Fibroblast of skin of scalp (primary cell): ENCODE results near the gene MTX3.
A peak's percentile ranks its signal among the peaks of the same experiment; 100 is the strongest.

Source experiments
- DNase-seq: peaks from one replicate; pipeline ENCODE4 v3.0.0-alpha.2; 2013

Gene MTX3

GRCh38 chr5:79982136-79982535 is 8.9 kb downstream of the MTX3 start:
- DNase-seq: no peak

DNA sequence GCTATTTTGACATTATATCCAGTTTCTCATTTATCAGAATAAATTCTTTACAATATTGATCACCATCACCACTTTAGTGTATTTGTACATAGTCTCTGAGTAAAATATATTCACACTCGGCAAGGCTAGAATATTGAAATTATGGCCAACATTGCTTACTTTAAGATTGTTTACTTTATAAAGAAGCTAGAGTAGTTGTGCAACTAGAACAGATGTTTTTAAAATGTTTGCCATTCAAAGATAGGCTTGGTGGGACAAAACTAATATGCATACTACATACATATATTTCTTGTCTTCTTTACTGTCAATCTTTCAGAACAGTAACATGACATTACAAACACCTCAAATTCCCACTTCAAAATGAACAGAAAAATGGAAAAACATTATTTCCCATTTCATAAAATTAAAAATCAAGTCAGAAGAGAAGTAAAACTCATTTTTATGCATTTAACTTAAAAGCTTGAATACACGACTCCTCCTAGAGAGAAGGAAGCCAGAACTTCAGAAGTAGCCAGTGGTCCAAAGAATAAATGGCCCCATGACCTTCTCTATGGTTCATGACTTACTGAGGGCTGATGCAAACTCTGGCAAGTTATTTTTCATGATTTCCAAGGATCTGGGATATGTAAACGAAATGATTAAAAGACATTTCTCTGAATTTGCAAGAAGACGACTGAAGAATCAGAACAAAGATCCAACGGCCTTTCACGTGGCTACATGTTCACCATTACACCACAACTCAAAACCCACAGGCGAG is 14.1 kb downstream of the MTX3 start:
- DNase-seq: no peak

GRCh38 chr5:79975422-79975821 is 15.6 kb downstream of the MTX3 start:
- DNase-seq: no peak

DNA sequence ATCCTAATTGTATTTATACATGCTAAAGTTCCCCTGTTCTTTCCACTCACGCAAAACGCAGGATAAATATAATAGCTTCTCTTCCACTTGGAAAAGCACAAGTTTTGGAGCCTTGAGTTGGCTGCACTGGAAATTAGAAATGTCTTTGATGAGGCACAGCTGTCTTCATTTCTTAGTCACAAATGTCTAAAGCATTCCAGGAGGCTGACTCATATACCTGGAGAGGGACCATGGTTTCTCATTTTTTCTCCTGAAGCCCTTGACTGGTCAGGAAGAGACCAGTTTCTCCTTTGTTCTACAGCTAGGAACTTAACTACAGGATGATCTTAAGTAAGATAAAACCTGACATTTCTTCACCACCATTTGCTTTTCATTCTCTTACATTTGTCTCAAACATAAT is 16.2 kb downstream of the MTX3 start:
- peak; percentile 41 for DNase-seq

DNA sequence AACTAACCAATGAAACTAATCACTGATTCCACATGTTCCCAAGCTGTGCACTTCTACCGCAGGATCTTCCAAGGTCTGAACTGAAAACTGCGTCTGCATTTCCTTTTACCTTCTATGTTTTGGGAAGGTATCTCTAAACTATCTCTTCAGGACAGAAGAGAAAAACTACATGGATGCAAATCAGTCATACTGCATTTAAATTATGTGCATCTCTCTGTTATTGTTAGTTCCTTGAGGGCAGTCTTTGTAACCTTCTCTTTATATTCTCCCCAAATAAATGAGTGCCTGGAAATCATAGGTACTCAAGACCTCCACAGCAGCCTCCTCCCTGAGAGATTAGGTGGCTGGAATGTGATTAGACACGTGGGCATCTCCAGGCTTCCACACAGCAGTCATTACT is 17.1 kb downstream of the MTX3 start:
- DNase-seq: no peak

DNA sequence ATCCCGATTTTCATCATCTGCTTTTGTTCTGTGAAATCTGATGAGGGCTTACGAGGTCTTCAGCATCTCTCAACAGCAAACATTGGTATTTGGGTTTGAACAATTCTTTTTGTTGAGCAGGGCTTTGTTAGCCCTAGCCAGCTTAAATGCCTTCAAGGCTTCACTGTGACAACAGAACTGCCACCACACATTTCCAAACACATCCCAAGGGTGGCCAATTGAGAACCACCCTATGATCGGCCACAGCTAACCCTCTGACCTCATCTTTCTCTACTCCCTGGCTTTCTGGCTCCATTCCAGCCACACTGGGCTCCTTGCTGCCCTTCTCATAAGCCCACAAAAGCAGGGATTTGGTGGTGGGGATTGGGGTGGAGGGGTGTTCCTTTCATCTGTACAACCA is 17.6 kb downstream of the MTX3 start:
- DNase-seq: peak; percentile 4

DNA sequence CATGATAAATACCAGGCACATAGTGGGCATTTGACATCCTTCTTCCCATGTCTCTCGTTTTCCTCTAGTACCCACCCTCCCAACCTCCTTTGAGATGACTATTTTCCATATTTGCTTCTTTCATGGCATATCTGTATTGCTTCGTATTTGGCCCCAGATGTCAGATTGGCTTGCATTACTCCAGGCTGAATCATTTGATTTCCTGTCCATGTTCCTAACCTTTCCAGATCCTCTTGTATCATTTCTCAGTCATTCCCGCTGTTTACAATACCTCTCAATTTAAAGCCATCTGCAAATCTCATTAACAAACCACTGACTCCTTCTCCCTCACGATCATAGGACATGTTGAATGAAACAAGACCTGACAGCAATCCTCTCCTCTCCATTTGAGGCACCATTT is 19.9 kb downstream of the MTX3 start:
- DNase-seq: peak; percentile 21

DNA sequence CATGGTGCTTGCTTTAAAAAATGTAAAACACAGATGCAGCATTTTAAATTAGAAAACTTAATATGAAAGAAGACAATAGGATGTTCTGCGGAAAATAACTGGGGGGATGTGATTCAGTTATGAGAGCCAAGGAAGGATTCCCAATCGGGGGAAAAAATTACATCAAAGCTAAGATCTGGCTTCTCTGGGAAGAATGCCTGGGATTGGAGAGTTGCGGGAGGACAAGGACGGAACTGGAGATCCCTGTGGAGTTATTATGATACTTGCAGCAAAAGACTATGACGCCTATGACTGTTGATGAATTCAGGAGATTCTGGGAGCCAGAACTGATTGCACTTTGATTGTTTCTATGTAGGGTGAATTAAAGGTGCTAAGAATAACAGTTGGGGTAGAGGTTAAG is 24.6 kb downstream of the MTX3 start:
- no peak for DNase-seq

GRCh38 chr5:79964136-79964535 is 26.9 kb downstream of the MTX3 start:
- no peak for DNase-seq

GRCh38 chr5:79963261-79964061 is 27.6 kb downstream of the MTX3 start:
- DNase-seq: no peak

DNA sequence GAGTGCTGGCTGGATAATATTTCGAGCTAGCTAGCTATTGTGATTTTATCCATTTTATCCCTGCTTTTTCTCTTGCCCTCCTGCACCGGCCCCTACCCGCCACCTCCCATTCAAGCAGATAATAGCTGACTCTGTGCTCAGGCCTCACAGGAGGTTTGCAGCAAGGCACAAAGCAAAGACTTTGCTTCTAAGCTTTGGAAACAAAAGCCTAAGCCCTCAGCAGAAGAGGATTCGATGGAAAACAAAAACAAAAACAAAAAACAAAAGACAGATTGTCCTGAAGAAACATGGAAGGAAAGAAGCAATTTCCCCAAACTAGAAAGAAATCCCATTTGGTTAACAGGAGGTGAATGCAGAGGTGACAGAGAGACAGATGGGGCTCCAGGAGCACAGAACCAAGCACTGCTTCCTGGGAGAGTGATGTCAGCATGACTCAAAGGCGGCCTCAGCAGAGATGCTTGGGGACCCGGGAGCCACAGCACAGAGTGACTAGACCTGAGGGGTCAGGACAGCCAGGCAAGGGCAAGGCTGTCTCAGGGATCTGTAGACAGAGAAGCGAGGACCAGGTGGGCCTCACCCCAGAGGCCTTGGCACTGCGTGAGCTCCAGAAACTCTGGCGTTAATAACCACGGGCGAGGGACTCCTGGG is 28.4 kb downstream of the MTX3 start:
- DNase-seq: peak; percentile 17

DNA sequence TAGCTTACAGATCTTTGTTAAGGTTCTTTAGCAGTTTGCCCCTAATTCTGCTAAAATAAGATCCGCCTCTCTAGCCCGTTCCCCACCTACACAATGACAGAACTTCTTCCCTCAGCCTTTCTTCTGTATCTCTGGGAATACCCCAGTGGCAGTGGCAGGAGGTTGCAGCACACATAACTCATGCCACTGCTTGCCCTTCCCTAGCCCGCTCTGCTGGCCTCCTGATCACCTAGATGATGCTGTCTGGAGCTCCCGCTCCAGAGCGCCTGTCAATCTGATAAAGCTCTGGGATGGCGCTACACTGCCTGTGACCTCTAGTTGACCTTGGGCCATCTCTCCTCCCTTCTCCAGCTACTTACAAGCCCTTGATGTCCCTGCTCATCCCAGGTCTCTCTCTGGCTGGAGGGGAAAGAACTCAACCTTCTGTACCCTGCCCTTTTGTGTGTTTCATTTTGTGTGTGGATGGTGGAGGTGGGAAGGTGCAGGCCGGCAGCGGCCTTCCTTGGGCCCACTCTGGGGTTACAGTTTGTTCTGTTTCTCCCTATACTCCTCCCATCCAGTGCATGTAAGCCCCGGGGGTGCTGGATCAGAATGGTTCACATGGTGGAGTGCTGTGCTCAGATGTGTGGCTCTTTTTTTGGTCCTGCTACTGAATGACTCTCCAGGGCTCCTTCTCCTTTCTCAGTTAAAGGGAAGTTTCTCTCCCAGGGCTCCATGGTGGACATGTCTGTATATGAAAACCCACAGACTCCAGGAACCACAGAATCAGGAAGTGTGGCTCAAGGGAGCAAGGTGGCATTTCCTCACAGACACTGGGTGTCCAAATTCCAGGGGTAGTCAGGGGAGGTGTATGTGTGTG is 29.1 kb downstream of the MTX3 start:
- DNase-seq: peak; percentile 8

DNA sequence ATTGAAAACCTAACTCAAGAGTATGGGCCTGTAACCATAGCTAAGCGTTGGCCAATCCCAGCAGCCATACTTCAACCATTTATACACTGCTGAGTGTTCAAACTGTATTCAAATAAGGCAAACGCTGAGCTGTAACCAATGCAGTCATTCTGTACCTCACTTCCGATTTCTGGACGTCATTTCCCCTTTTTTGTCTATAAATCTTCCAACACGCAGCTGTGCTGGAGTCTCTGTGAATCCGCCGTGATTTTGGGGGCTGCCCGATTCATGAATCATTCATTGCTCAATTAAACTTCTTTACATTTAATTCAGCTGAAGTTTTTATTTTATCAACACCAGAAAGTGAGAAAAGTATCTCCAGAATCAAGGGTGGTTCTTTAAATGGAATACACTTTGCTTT is 31.7 kb downstream of the MTX3 start:
- no peak for DNase-seq

DNA sequence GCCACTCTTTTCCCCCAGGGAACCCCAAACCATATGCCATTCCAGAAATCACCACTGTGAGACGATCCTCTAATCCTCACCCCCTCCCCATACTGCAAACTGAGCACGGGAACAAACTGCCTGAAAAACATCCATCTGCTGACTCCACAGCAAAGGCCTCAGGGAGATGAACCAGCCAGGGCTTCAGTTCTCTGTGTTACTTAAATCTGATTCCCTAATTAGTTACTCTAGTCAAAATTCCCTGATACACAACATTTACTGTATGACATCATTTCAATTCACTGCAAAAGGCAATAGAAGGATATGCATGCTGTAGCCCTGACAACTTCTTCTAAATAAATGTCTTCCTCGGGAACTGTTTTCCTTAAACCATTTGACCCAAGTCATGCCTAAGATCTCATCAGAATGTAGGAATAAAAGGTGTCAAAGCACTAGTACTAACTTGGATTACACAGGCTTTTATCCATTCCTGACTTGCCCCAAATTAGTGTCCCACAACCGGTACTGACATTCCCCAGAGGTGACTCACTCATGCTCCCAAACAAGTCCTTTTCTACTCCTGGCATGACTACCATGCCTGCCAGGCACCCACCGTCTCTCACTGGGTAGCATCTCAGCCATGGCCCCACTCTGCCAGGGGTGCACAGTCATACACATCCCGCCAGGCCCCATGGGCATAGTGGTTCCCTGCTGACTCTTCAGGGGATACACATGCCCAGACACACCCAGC is 35.0 kb downstream of the MTX3 start:
- peak; percentile 54 for DNase-seq

GRCh38 chr5:79955356-79955895 is 35.6 kb downstream of the MTX3 start:
- DNase-seq: no peak

DNA sequence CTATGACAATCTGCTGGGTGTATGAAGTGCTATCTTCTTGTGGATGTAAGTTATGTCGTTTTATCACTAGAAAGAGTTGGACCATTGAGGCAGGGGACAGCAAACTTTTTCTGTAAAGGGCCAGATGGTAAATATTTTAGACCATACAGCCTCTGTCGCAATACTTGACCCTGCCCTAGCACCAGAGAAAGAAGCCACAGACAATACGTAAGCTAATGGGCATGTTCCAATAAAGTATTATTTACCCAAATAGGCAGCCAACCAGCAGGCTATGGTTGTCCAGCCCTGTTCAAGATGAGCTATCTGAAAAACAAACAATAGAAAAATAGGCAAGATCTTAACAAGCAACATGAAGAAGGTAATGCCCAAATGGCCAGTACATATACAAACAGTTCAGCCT is 36.4 kb downstream of the MTX3 start:
- DNase-seq: no peak

- DNase-seq: no peak
These were observed 43.5 kb downstream of the MTX3 start for GRCh38 chr5:79947567-79947966.

GRCh38 chr5:79938468-79938867 is 52.6 kb downstream of the MTX3 start:
- DNase-seq: no peak

- no peak for DNase-seq
These were observed 54.3 kb downstream of the MTX3 start for GRCh38 chr5:79936646-79937216.

DNA sequence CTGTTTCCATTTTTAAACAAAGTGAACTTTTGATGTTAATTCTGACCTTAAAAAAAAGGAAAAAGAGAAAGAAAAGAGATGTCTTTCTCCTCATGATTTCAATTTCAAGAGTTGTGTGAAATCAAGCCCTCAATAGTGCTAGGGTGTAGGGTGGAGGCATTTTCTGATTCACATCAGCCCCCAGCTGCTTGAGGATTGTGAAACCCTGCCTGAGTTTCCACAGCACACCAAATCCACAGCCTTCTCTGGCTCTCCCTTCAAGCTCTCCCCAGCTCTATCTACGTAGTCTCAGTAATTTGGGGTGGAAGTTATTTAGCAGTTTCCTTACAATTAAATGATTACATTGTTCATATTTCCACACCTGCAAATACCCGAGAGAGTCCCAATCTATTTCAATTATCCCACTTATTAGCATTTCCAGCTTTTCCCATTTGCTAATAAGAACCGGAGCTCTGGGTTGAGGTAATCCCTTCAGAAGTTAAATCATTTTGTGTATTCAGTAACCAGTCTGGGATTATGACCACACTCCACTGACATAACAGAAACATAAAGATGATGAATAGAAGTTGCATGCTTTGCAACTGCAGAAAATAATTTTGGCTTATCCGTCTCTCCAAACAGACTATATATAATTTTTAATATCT is 54.9 kb downstream of the MTX3 start:
- DNase-seq: no peak

DNA sequence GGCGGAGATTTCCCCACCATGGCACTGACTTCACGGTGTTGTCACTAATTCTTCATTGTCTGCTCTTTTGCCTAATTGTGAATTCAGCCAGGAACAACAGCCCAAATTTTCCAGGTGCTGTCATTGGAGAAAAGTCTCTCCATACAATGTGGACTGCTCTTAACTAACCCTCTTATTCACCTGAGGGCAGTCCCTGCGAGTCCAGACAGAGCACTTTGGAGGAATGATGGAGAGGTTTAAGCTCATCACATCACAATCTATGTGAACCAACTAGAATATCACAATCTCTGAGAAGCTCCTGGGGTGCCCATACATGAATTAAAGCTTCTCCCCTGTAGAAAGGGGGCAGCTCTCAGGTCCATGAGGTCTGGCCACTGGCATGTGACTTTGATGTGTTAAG is 56.4 kb downstream of the MTX3 start:
- DNase-seq: no peak
